Measurements from ENCODE around the gene PCSK4.

The PCSK4 gene

GRCh38 chr19:1460033-1460995 is 29.8 kb downstream of the PCSK4 start:
- no CpG with 5 or more reads among the region's 36 CpGs for WGBS (ENCODE audit: insufficient coverage, insufficient read length)
- Histone ChIP-seq H3K4me3 (ENCODE audit: low read length) (no peak overlapping the region), H3K4me1 (ENCODE audit: control insufficient read depth, insufficient read depth, low read length) (peaks cover 12% of the 10 kb centered on the region), H3K27ac (ENCODE audit: low read length) (no peak overlapping the region), H3K36me3 (ENCODE audit: control insufficient read depth, insufficient read depth, low read length) (no peaks in the 10 kb centered on the region; the same call in 1 of the 2 replicates), H3K27me3 (ENCODE audit: control insufficient read depth, insufficient read depth, low read length) (peaks cover 9% of the 10 kb centered on the region; the same call in 1 of the 2 replicates), H3K9me3 (ENCODE audit: control insufficient read depth, insufficient read depth, low read length) (no peaks in the 10 kb centered on the region)
- no peak for DNase-seq (ENCODE audit: low read depth, low spot score)

DNA sequence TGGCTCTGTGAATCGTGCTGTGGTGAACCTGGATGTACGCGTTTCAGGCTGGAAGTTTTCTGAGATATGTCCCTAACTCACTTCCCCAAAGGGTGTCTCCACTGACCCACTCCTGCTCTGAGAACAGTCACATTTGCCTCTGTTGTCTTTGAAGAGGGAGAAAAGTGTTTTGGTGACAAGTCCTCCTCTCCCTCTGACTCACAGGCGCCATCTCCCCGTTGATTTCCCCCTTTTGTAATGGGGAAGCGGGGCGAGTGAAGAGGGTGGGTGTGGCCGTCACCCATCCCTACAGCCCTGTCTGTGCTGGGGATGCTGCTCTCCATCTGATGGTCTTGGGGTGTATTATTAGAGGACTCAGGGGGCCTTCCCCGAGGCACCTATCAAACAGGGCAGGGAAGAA is 30.7 kb downstream of the PCSK4 start:
- Histone ChIP-seq H3K9me3 (ENCODE audit: control insufficient read depth, insufficient read depth, low read length) (no peaks in the 10 kb centered on the region), H3K4me3 (ENCODE audit: low read length) (no peak overlapping the region), H3K27ac (ENCODE audit: low read length) (no peak overlapping the region), H3K36me3 (ENCODE audit: control insufficient read depth, insufficient read depth, low read length) (no peaks in the 10 kb centered on the region; the same call in 1 of the 2 replicates), H3K4me1 (ENCODE audit: control insufficient read depth, insufficient read depth, low read length) (peaks cover 11% of the 10 kb centered on the region), H3K27me3 (ENCODE audit: control insufficient read depth, insufficient read depth, low read length) (peaks cover 2% of the 10 kb centered on the region; the same call in 1 of the 2 replicates)
- DNase-seq (ENCODE audit: low read depth, low spot score), result no peak
- WGBS (ENCODE audit: insufficient coverage, insufficient read length), result no CpG with 5 or more reads among the region's 9 CpGs

GRCh38 chr19:1457892-1458291 is 32.3 kb downstream of the PCSK4 start:
- no peak overlapping the region for H3K4me3 ChIP-seq (ENCODE audit: low read length)
- peaks cover 13% of the 10 kb centered on the region for H3K4me1 ChIP-seq (ENCODE audit: control insufficient read depth, insufficient read depth, low read length)
- no peaks in the 10 kb centered on the region for H3K9me3 ChIP-seq (ENCODE audit: control insufficient read depth, insufficient read depth, low read length)
- no peaks in the 10 kb centered on the region; the same call in 1 of the 2 replicates for H3K36me3 ChIP-seq (ENCODE audit: control insufficient read depth, insufficient read depth, low read length)
- DNase-seq (ENCODE audit: low read depth, low spot score), result no peak
- H3K27ac ChIP-seq (ENCODE audit: low read length), result no peak overlapping the region
- WGBS (ENCODE audit: insufficient coverage, insufficient read length), result no CpG with 5 or more reads among the region's 16 CpGs
- no peaks in the 10 kb centered on the region; the same call in 1 of the 2 replicates for H3K27me3 ChIP-seq (ENCODE audit: control insufficient read depth, insufficient read depth, low read length)

DNA sequence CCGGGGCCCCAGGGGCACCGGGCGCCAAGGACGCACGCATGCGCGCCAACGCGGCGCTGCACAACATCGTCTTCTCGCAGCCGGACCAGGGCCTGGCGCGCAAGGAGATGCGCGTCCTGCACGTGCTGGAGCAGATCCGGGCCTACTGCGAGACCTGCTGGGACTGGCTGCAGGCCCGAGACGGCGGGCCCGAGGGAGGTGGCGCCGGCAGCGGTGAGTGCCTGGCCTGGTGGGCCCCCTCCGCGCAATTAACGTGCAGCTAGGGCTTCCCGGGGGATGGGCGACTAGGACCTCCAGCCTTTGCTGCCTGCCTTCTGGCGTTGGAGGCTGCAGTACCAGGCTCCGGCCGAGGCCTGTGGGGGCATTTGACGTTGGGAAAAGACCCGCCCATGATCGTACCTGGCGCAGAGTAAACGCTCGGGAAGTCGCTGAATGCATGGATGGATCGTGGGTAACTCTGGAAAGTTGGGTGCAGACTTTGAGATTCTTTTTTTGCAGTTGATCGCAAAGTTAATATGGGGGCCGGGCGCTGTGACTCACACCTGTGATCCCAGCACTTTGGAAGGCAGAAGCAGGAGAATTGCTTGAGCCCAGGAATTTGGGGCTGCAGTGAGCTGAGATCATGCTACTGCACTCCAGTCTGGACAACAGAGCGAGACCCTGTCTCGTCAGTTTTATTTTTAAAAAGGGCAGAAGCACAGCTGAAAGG is 33.0 kb downstream of the PCSK4 start:
- Histone ChIP-seq H3K27me3 (ENCODE audit: control insufficient read depth, insufficient read depth, low read length) (no peaks in the 10 kb centered on the region; the same call in 1 of the 2 replicates), H3K27ac (ENCODE audit: low read length) (no peak overlapping the region), H3K4me3 (ENCODE audit: low read length) (no peak overlapping the region), H3K4me1 (ENCODE audit: control insufficient read depth, insufficient read depth, low read length) (peaks cover 16% of the 10 kb centered on the region), H3K36me3 (ENCODE audit: control insufficient read depth, insufficient read depth, low read length) (no peaks in the 10 kb centered on the region; the same call in 1 of the 2 replicates), H3K9me3 (ENCODE audit: control insufficient read depth, insufficient read depth, low read length) (no peaks in the 10 kb centered on the region)
- WGBS (ENCODE audit: insufficient coverage, insufficient read length), result no CpG with 5 or more reads among the region's 48 CpGs
- DNase-seq (ENCODE audit: low read depth, low spot score), result no peak

DNA sequence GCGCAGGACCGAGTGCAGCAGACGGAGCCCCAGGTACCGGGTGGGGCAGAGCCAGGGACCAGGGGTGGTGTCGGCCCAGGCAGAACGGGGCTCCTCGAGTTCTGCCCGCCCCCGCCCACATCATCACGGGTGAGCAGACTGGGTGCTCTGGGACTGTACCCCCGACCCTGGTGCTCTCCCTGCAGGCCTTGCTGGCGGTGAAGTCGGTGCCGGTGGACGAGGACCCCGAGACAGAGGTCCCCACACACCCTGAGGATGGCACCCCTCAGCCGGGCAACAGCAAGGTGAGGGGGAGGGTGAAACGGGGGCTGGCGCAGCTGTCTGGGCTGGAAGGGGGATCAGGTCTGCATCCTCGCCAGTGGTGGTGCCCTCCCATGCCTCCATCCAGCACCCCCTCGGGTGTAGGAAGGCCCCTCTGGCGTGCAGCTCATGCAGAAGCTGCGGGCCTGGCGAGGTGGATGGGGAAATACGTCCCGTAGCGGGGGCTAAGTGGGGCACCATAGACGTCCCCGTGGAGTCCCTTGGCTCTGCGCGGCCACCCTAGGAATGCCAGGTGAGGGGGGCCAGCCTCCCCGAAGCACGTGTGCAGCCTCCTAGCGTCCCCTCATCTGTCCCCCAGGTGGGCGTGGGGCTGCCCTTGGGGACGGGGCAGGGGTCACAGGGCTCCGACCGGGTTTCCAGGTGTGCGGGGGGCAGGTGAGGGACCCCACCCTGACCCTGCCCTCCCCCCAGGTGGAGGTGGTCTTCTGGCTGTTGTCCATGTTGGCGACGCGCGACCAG is 33.8 kb downstream of the PCSK4 start:
- H3K27me3 ChIP-seq (ENCODE audit: control insufficient read depth, insufficient read depth, low read length), result no peaks in the 10 kb centered on the region; the same call in 1 of the 2 replicates

GRCh38 chr19:1455336-1456120 is 34.6 kb downstream of the PCSK4 start:
- peak overlapping the region; percentile 34; the same call in 1 of the 2 replicates for H3K4me3 ChIP-seq (ENCODE audit: low read length)
- peak; percentile 87 for DNase-seq (ENCODE audit: low read depth, low spot score)
- WGBS (ENCODE audit: insufficient coverage, insufficient read length), result no CpG with 5 or more reads among the region's 42 CpGs
- no peaks in the 10 kb centered on the region; the same call in 1 of the 2 replicates for H3K36me3 ChIP-seq (ENCODE audit: control insufficient read depth, insufficient read depth, low read length)
- H3K4me1 ChIP-seq (ENCODE audit: control insufficient read depth, insufficient read depth, low read length), result peaks cover 19% of the 10 kb centered on the region
- H3K9me3 ChIP-seq (ENCODE audit: control insufficient read depth, insufficient read depth, low read length), result no peaks in the 10 kb centered on the region
- no peak overlapping the region for H3K27ac ChIP-seq (ENCODE audit: low read length)
- H3K27me3 ChIP-seq (ENCODE audit: control insufficient read depth, insufficient read depth, low read length), result peaks cover 6% of the 10 kb centered on the region; the same call in 1 of the 2 replicates

More for the DNA sequence above, 33.8 kb downstream of the PCSK4 start:
- no peak for DNase-seq (ENCODE audit: low read depth, low spot score)
- H3K9me3 ChIP-seq (ENCODE audit: control insufficient read depth, insufficient read depth, low read length), result no peaks in the 10 kb centered on the region
- H3K4me3 ChIP-seq (ENCODE audit: low read length), result no peak overlapping the region
- H3K27ac ChIP-seq (ENCODE audit: low read length), result no peak overlapping the region
- no CpG with 5 or more reads among the region's 43 CpGs for WGBS (ENCODE audit: insufficient coverage, insufficient read length)
- no peaks in the 10 kb centered on the region; the same call in 1 of the 2 replicates for H3K36me3 ChIP-seq (ENCODE audit: control insufficient read depth, insufficient read depth, low read length)
- H3K4me1 ChIP-seq (ENCODE audit: control insufficient read depth, insufficient read depth, low read length), result peaks cover 19% of the 10 kb centered on the region

DNA sequence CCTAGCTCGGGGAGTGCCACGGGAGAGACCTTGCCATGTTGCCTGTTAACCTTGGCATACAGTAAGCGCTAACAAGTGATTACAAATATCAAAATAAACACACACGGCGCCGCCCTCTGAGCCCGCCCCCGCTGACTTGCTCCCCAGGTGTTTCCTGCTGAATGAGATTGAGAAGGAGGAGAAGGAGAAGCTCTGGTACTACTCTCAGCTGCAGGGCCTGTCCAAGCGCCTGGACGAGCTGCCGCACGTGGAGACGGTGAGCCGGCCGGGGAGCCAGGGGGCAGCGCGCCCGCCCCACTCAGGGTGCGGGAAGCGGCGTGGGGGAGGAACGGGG is 35.2 kb downstream of the PCSK4 start:
- Histone ChIP-seq H3K4me3 (ENCODE audit: low read length) (peak overlapping the region; percentile 34; the same call in 1 of the 2 replicates), H3K4me1 (ENCODE audit: control insufficient read depth, insufficient read depth, low read length) (peaks cover 21% of the 10 kb centered on the region), H3K27ac (ENCODE audit: low read length) (no peak overlapping the region), H3K36me3 (ENCODE audit: control insufficient read depth, insufficient read depth, low read length) (no peaks in the 10 kb centered on the region; the same call in 1 of the 2 replicates), H3K27me3 (ENCODE audit: control insufficient read depth, insufficient read depth, low read length) (peaks cover 10% of the 10 kb centered on the region; the same call in 1 of the 2 replicates), H3K9me3 (ENCODE audit: control insufficient read depth, insufficient read depth, low read length) (no peaks in the 10 kb centered on the region)
- no CpG with 5 or more reads among the region's 22 CpGs for WGBS (ENCODE audit: insufficient coverage, insufficient read length)
- DNase-seq (ENCODE audit: low read depth, low spot score), result no peak

GRCh38 chr19:1453525-1454364 is 36.4 kb downstream of the PCSK4 start:
- Histone ChIP-seq H3K27me3 (ENCODE audit: control insufficient read depth, insufficient read depth, low read length) (peaks cover 12% of the 10 kb centered on the region; the same call in 1 of the 2 replicates), H3K27ac (ENCODE audit: low read length) (no peak overlapping the region), H3K4me1 (ENCODE audit: control insufficient read depth, insufficient read depth, low read length) (peaks cover 23% of the 10 kb centered on the region), H3K4me3 (ENCODE audit: low read length) (no peak overlapping the region), H3K36me3 (ENCODE audit: control insufficient read depth, insufficient read depth, low read length) (no peaks in the 10 kb centered on the region; the same call in 1 of the 2 replicates), H3K9me3 (ENCODE audit: control insufficient read depth, insufficient read depth, low read length) (no peaks in the 10 kb centered on the region)
- no CpG with 5 or more reads among the region's 33 CpGs for WGBS (ENCODE audit: insufficient coverage, insufficient read length)
- DNase-seq (ENCODE audit: low read depth, low spot score), result no peak
